Stimulated activated naive B cell treated with anti-CD40 and anti-IgM and Interleukin-4, amounts not matched to agents 10 μg/mL and 1 μg/mL and 100 μg/mL, for 72 hours (primary cell): ENCODE data around the gene PFKP.
A peak's percentile ranks its signal among the peaks of the same experiment; 100 is the strongest.

Experiments used
- ATAC-seq, 2 donors: fragments of 150-1000 bp; cut with Tn5 transposase; replicated peaks; 2 replicates each; pipeline ENCODE4 v1.10.0; 2021; ENCODE audit warnings: moderate library complexity in 1 of 2
- DNase-seq: peaks from one replicate; pipeline ENCODE4 v3.0.0; 2021
- H3K27ac Mint-ChIP-seq: one replicate; pipeline ENCODE4 v1.8.0; 2022; ENCODE audit warnings: mild to moderate bottlenecking, mixed read lengths
- H3K27me3 Mint-ChIP-seq, 2 donors: one replicate each; pipeline ENCODE4 v1.8.0; 2022; ENCODE audit warnings: mixed read lengths in 2 of 2
- H3K36me3 Mint-ChIP-seq, 2 donors: one replicate each; pipeline ENCODE4 v1.8.0; 2022; ENCODE audit warnings: mixed read lengths in 2 of 2, mild to moderate bottlenecking in 1 of 2
- H3K4me1 Mint-ChIP-seq, 2 donors: one replicate each; pipeline ENCODE4 v1.8.0; 2022; ENCODE audit warnings: mixed read lengths in 2 of 2, mild to moderate bottlenecking in 1 of 2
- H3K4me3 Mint-ChIP-seq, 2 donors: one replicate each; pipeline ENCODE4 v1.8.0; 2022; ENCODE audit warnings: mild to moderate bottlenecking in 2 of 2, mixed read lengths in 2 of 2, moderate library complexity in 1 of 2
- H3K9me3 Mint-ChIP-seq, 2 donors: one replicate each; pipeline ENCODE4 v1.8.0; 2022; ENCODE audit warnings: mixed read lengths in 2 of 2, mild to moderate bottlenecking in 1 of 2

The PFKP gene

GRCh38 chr10:3067118-3067858, at the start of gene PFKP:
PFKP (plus strand) TSS chr10:3067548; CDS start chr10:3067596, 48 bp downstream.
- peaks cover 27 to 54% of the 10 kb centered on the region in 2 donors for H3K4me1 Mint-ChIP-seq
- H3K36me3 Mint-ChIP-seq: peaks cover 29 to 31% of the 10 kb centered on the region in 2 donors
- H3K9me3 Mint-ChIP-seq: peaks cover 0 to 1% of the 10 kb centered on the region in 2 donors
- H3K27me3 Mint-ChIP-seq: peaks cover 5 to 18% of the 10 kb centered on the region in 2 donors
- ATAC-seq: peak; percentile 54 to 69
- DNase-seq: peak; percentile 27
- peak within 1 kb of the TSS; percentile 92 to 96 for H3K4me3 Mint-ChIP-seq
- H3K27ac Mint-ChIP-seq: peak within 1 kb of the TSS; percentile 94

- H3K9me3 Mint-ChIP-seq: peaks cover 3 to 5% of the 10 kb centered on the region in 2 donors
- peaks cover 35 to 51% of the 10 kb centered on the region in 2 donors for H3K27me3 Mint-ChIP-seq
- H3K36me3 Mint-ChIP-seq: peaks cover under 1 to 8% of the 10 kb centered on the region in 2 donors
- no peak for DNase-seq
- no peak overlapping the region for H3K4me3 Mint-ChIP-seq
- H3K27ac Mint-ChIP-seq: no peak overlapping the region
- no peak for ATAC-seq
- H3K4me1 Mint-ChIP-seq: peaks cover 0 to 2% of the 10 kb centered on the region in 2 donors
Observed at GRCh38 chr10:3018247-3018646, 49.1 kb upstream of the PFKP start.

- no peak for DNase-seq
Observed at GRCh38 chr10:3020311-3020710, 47.0 kb upstream of the PFKP start.

GRCh38 chr10:3020881-3021280, 46.5 kb upstream of the PFKP start:
- H3K27me3 Mint-ChIP-seq: peaks cover 21 to 41% of the 10 kb centered on the region in 2 donors
- H3K9me3 Mint-ChIP-seq: peaks cover 0 to 2% of the 10 kb centered on the region in 2 donors
- DNase-seq (no peak), ATAC-seq (no peak)
- H3K36me3 Mint-ChIP-seq: peaks cover 0 to 8% of the 10 kb centered on the region in 2 donors
- peaks cover 3 to 11% of the 10 kb centered on the region in 2 donors for H3K4me1 Mint-ChIP-seq
- no peak overlapping the region for H3K4me3 Mint-ChIP-seq
- H3K27ac Mint-ChIP-seq: peak overlapping the region; percentile 7

More at GRCh38 chr10:3020311-3020710, 47.0 kb upstream of the PFKP start:
- peaks cover 0 to 8% of the 10 kb centered on the region in 2 donors for H3K36me3 Mint-ChIP-seq
- H3K4me3 Mint-ChIP-seq: no peak overlapping the region
- peak overlapping the region; percentile 11 for H3K27ac Mint-ChIP-seq
- peaks cover 23 to 41% of the 10 kb centered on the region in 2 donors for H3K27me3 Mint-ChIP-seq
- no peak for ATAC-seq
- H3K4me1 Mint-ChIP-seq: peaks cover 3 to 5% of the 10 kb centered on the region in 2 donors
- H3K9me3 Mint-ChIP-seq: peaks cover 0 to 2% of the 10 kb centered on the region in 2 donors

GRCh38 chr10:3022027-3022426, 45.3 kb upstream of the PFKP start:
- ATAC-seq (no peak), DNase-seq (no peak)
- peaks cover 6 to 19% of the 10 kb centered on the region in 2 donors for H3K4me1 Mint-ChIP-seq
- H3K27ac Mint-ChIP-seq: peak overlapping the region; percentile 68
- H3K4me3 Mint-ChIP-seq: no peak overlapping the region
- H3K9me3 Mint-ChIP-seq: peaks cover 0 to 2% of the 10 kb centered on the region in 2 donors
- peaks cover 19 to 41% of the 10 kb centered on the region in 2 donors for H3K27me3 Mint-ChIP-seq
- peaks cover 0 to 12% of the 10 kb centered on the region in 2 donors for H3K36me3 Mint-ChIP-seq

GRCh38 chr10:3023892-3024291, 43.5 kb upstream of the PFKP start:
- H3K9me3 Mint-ChIP-seq: peaks cover 0 to 2% of the 10 kb centered on the region in 2 donors
- H3K36me3 Mint-ChIP-seq: peaks cover 0 to 17% of the 10 kb centered on the region in 2 donors
- no peak for DNase-seq
- H3K27ac Mint-ChIP-seq: no peak overlapping the region
- peaks cover 8 to 25% of the 10 kb centered on the region in 2 donors for H3K4me1 Mint-ChIP-seq
- no peak overlapping the region for H3K4me3 Mint-ChIP-seq
- ATAC-seq: no peak
- peaks cover 21 to 36% of the 10 kb centered on the region in 2 donors for H3K27me3 Mint-ChIP-seq

- Mint-ChIP-seq H3K27ac (peak overlapping the region; percentile 28), H3K27me3 (peaks cover 24 to 38% of the 10 kb centered on the region in 2 donors), H3K4me3 (no peak overlapping the region), H3K4me1 (peaks cover 8 to 30% of the 10 kb centered on the region in 2 donors), H3K36me3 (peaks cover 0 to 17% of the 10 kb centered on the region in 2 donors), H3K9me3 (peaks cover 0 to 2% of the 10 kb centered on the region in 2 donors)
- DNase-seq (no peak), ATAC-seq (peak in 1 of 2 donors; percentile 38)
Observed at GRCh38 chr10:3025026-3025683, 42.2 kb upstream of the PFKP start.

GRCh38 chr10:3027866-3028265, 39.5 kb upstream of the PFKP start:
- no peak for DNase-seq
- H3K27me3 Mint-ChIP-seq: peaks cover 12 to 22% of the 10 kb centered on the region in 2 donors
- peak overlapping the region; percentile 76 for H3K27ac Mint-ChIP-seq
- H3K36me3 Mint-ChIP-seq: peaks cover 0 to 14% of the 10 kb centered on the region in 2 donors
- peaks cover 6 to 30% of the 10 kb centered on the region in 2 donors for H3K4me1 Mint-ChIP-seq
- H3K4me3 Mint-ChIP-seq: no peak overlapping the region
- H3K9me3 Mint-ChIP-seq: peaks cover 0 to 2% of the 10 kb centered on the region in 2 donors
- no peak for ATAC-seq

- Mint-ChIP-seq H3K27ac (no peak overlapping the region), H3K4me1 (peaks cover 6 to 31% of the 10 kb centered on the region in 2 donors), H3K9me3 (no peaks in the 10 kb centered on the region), H3K36me3 (peaks cover 0 to 9% of the 10 kb centered on the region in 2 donors), H3K4me3 (no peak overlapping the region), H3K27me3 (peaks cover 7 to 16% of the 10 kb centered on the region in 2 donors)
- DNase-seq (no peak), ATAC-seq (no peak)
Observed at GRCh38 chr10:3028441-3028840, 38.9 kb upstream of the PFKP start.

GRCh38 chr10:3030765-3031164, 36.6 kb upstream of the PFKP start:
- ATAC-seq (no peak), DNase-seq (no peak)
- Mint-ChIP-seq H3K9me3 (peaks cover 4 to 5% of the 10 kb centered on the region in 2 donors), H3K4me1 (peaks cover 21 to 44% of the 10 kb centered on the region in 2 donors), H3K27me3 (peaks cover 7 to 16% of the 10 kb centered on the region in 2 donors), H3K4me3 (no peak overlapping the region), H3K36me3 (peaks cover 0 to 15% of the 10 kb centered on the region in 2 donors), H3K27ac (no peak overlapping the region)

GRCh38 chr10:3031490-3031889, 35.9 kb upstream of the PFKP start:
- H3K9me3 Mint-ChIP-seq: peaks cover 5 to 8% of the 10 kb centered on the region in 2 donors
- H3K27ac Mint-ChIP-seq: no peak overlapping the region
- no peak overlapping the region for H3K4me3 Mint-ChIP-seq
- ATAC-seq (no peak), DNase-seq (no peak)
- peaks cover 7 to 16% of the 10 kb centered on the region in 2 donors for H3K27me3 Mint-ChIP-seq
- peaks cover 26 to 44% of the 10 kb centered on the region in 2 donors for H3K4me1 Mint-ChIP-seq
- peaks cover 3 to 21% of the 10 kb centered on the region in 2 donors for H3K36me3 Mint-ChIP-seq

- no peak for ATAC-seq
Observed at GRCh38 chr10:3033925-3034324, 33.4 kb upstream of the PFKP start.

GRCh38 chr10:3034616-3035015, 32.7 kb upstream of the PFKP start:
- ATAC-seq: peak; percentile 20 to 50
- Mint-ChIP-seq H3K9me3 (peaks cover 14 to 18% of the 10 kb centered on the region in 2 donors), H3K27me3 (peaks cover 4 to 5% of the 10 kb centered on the region in 2 donors), H3K27ac (peak overlapping the region; percentile 96), H3K4me3 (peak overlapping the region in 1 of 2 donors; percentile 8), H3K4me1 (peaks cover 38 to 50% of the 10 kb centered on the region in 2 donors), H3K36me3 (peaks cover 16 to 34% of the 10 kb centered on the region in 2 donors)
- DNase-seq: no peak

More at GRCh38 chr10:3033925-3034324, 33.4 kb upstream of the PFKP start:
- Mint-ChIP-seq H3K27me3 (peaks cover 4 to 5% of the 10 kb centered on the region in 2 donors), H3K4me3 (peak overlapping the region in 1 of 2 donors; percentile 36), H3K9me3 (peaks cover 14 to 18% of the 10 kb centered on the region in 2 donors), H3K27ac (peak overlapping the region; percentile 85), H3K4me1 (peaks cover 38 to 55% of the 10 kb centered on the region in 2 donors), H3K36me3 (peaks cover 16 to 30% of the 10 kb centered on the region in 2 donors)
- DNase-seq: no peak
